SK-N-SH (cell line): ENCODE results near the gene C15orf39. TPM values are rescaled to one million over a fixed set of nuclear protein-coding genes. Genes with fewer than 3 reads are reported as not detected.

ENCODE experiments used
- CTCF ChIA-PET: fragments of 300-600, 350-600 bp; formaldehyde crosslinking; extraction: SDS; loops from one replicate; lab custom pipeline; 2021; lab: Yijun Ruan, JAX
- POLR2A ChIA-PET: fragments of 350-600 bp; sonication (Branson Sonifier 250); formaldehyde crosslinking; extraction: SDS; loops from one replicate; lab custom pipeline; 2020; ENCODE audit warnings: antibody characterized with exemption, inconsistent platforms; lab: Yijun Ruan, JAX
- DNase-seq: peaks from one replicate; pipeline ENCODE4 v3.0.0; 2012
- H2AFZ ChIP-seq: fragments of 200-600 bp; sonication (generic); 2 replicates; pipeline ENCODE4 v1.8.1; 2016; ENCODE audit warnings: antibody characterized with exemption, mild to moderate bottlenecking, low read depth
- H3F3A ChIP-seq: fragments of 200-600 bp; sonication (generic); replicated peaks from 2 replicates; pipeline ENCODE3; 2016; ENCODE audit warnings: antibody characterized with exemption, mild to moderate bottlenecking; ENCODE audit not compliant: insufficient read depth
- H3K27ac ChIP-seq, 2 experiments: fragments of 200-500 bp in 1 of 2; fragments of 200-600 bp in 1 of 2; sonication (Bioruptor generic) in 1 of 2; sonication (generic), shearing (Covaris generic) in 1 of 2; 2 replicates each; pipeline versions ENCODE4 v1.5.1 to v1.6.1; 2014 to 2016; ENCODE audit warnings: low read depth in 2 of 2, inconsistent platforms in 1 of 2, low read length in 1 of 2, mild to moderate bottlenecking in 1 of 2, mixed read lengths in 1 of 2
- H3K27me3 ChIP-seq: fragments of 200-600 bp; sonication (generic), shearing (Covaris generic); 2 replicates; pipeline ENCODE4 v1.6.1; 2016; ENCODE audit warnings: mixed run types; ENCODE audit not compliant: insufficient read depth
- H3K36me3 ChIP-seq, 2 experiments: fragments of 200-500 bp in 1 of 2; fragments of 200-600 bp in 1 of 2; sonication (Bioruptor generic) in 1 of 2; sonication (generic) in 1 of 2; replicated peaks in 1 of 2; 2 replicates each; pipeline versions ENCODE3 to v1.5.1; 2014 to 2016; ENCODE audit warnings: low read length in 1 of 2, mild to moderate bottlenecking in 1 of 2; ENCODE audit not compliant: insufficient read depth in 2 of 2, control insufficient read depth in 1 of 2
- H3K4me1 ChIP-seq, 2 experiments: fragments of 200-500 bp in 1 of 2; fragments of 200-600 bp in 1 of 2; sonication (Bioruptor generic) in 1 of 2; sonication (generic), shearing (Covaris generic) in 1 of 2; 2 replicates each; pipeline versions ENCODE4 v1.5.1 to v1.6.1; 2014 to 2016; ENCODE audit warnings: low read depth in 1 of 2, low read length in 1 of 2, mixed run types in 1 of 2; ENCODE audit not compliant: insufficient read depth in 2 of 2, control insufficient read depth in 1 of 2
- H3K4me2 ChIP-seq: fragments of 200-600 bp; sonication (generic), shearing (Covaris generic); 2 replicates; pipeline ENCODE4 v1.6.1; 2017; ENCODE audit warnings: mixed run types
- H3K4me3 ChIP-seq, 2 experiments: fragments of 200-500 bp in 1 of 2; fragments of 200-600 bp in 1 of 2; sonication (Bioruptor generic) in 1 of 2; sonication (generic), shearing (Covaris generic) in 1 of 2; 2 replicates each; pipeline versions ENCODE4 v1.5.1 to v1.8.1; 2014 to 2016; ENCODE audit warnings: low read depth in 2 of 2, inconsistent platforms in 1 of 2, low read length in 1 of 2, mild to moderate bottlenecking in 1 of 2, mixed read lengths in 1 of 2, moderate library complexity in 1 of 2
- H3K79me2 ChIP-seq: fragments of 200-600 bp; sonication (generic); 2 replicates; pipeline ENCODE4 v1.8.1; 2017; ENCODE audit warnings: mild to moderate bottlenecking; ENCODE audit not compliant: insufficient read depth
- H3K9ac ChIP-seq: fragments of 200-600 bp; sonication (generic); 2 replicates; pipeline ENCODE4 v1.6.1; 2017; ENCODE audit warnings: mixed run types
- H3K9me2 ChIP-seq: fragments of 200-600 bp; sonication (generic); 2 replicates; pipeline ENCODE4 v1.6.1; 2017; ENCODE audit warnings: mixed run types
- H3K9me3 ChIP-seq: fragments of 200-600 bp; sonication (generic); 2 replicates; pipeline ENCODE4 v1.6.1; 2017; ENCODE audit warnings: mixed run types, mild to moderate bottlenecking, moderate library complexity
- H4K20me1 ChIP-seq: fragments of 200-600 bp; sonication (generic); 2 replicates; pipeline ENCODE4 v1.6.1; 2017; ENCODE audit warnings: mild to moderate bottlenecking, mixed run types; ENCODE audit not compliant: insufficient read depth
- CHD2 ChIP-seq: fragments of 150-350 bp; IDR thresholded peaks from 2 replicates; pipeline ENCODE4 v1.6.1; 2018; ENCODE audit warnings: low read length; ENCODE audit not compliant: partially characterized antibody
- FOXJ3 ChIP-seq: sonication (generic); formaldehyde crosslinking; IDR thresholded peaks from 2 replicates; pipeline ENCODE4 v1.5.1; 2020; ENCODE audit warnings: mild to moderate bottlenecking, missing genetic modification reagents
- MXI1 ChIP-seq: IDR thresholded peaks from 2 replicates; pipeline ENCODE4 v1.6.1; 2012; ENCODE audit warnings: mild to moderate bottlenecking, low read depth, low read length, improper control_type of control experiment
- NRF1 ChIP-seq: IDR thresholded peaks from 2 replicates; pipeline ENCODE4 v1.6.1; 2012; ENCODE audit warnings: low read depth, mild to moderate bottlenecking, low read length
- POLR2AphosphoS5 ChIP-seq: IDR thresholded peaks from 2 replicates; pipeline ENCODE4 v1.6.1; 2012; ENCODE audit warnings: low read depth, low read length
- RAD21 ChIP-seq: IDR thresholded peaks from 2 replicates; pipeline ENCODE4 v1.6.1; 2012; ENCODE audit warnings: mild to moderate bottlenecking, low read length
- RCOR1 ChIP-seq: fragments of 150-350 bp; IDR thresholded peaks from 2 replicates; pipeline ENCODE4 v1.6.1; 2017; ENCODE audit warnings: antibody characterized with exemption, low read length
- RFX5 ChIP-seq: IDR thresholded peaks from 2 replicates; pipeline ENCODE4 v1.6.1; 2012; ENCODE audit warnings: mild to moderate bottlenecking, improper control_type of control experiment, low read length
- SMC3 ChIP-seq: IDR thresholded peaks from 2 replicates; pipeline ENCODE4 v1.6.1; 2012; ENCODE audit warnings: low read depth, low read length, improper control_type of control experiment
- TCF12 ChIP-seq: IDR thresholded peaks from 2 replicates; pipeline ENCODE4 v1.4.0; 2012
- YY1 ChIP-seq: IDR thresholded peaks from 2 replicates; pipeline ENCODE4 v1.4.0; 2012; ENCODE audit warnings: low read depth, mild to moderate bottlenecking
- WGBS: methylation state at CpG from one replicate; pipeline ENCODE4 v1.1.6; 2017; ENCODE audit warnings: low lambda C conversion rate; 5-methylcytosine and 5-hydroxymethylcytosine counted together
- polyA plus RNA-seq, 3 experiments: library from polyadenylated mRNA; depleted of rRNA; stranded (reverse); fragments of >200 nt; gene quantifications; 2 replicates each; pipeline ENCODE4 v1.2.3, GENCODE V29; 2012
- TF ChIP-seq, protein P1 (sequence below): fragments of 150-350 bp; IDR thresholded peaks from 2 replicates; pipeline ENCODE4 v1.6.1; 2016; ENCODE audit warnings: mild to moderate bottlenecking, low read depth, low read length
- TF ChIP-seq, protein P2 (sequence below): fragments of 200-600 bp; sonication (generic); IDR thresholded peaks from 2 replicates; pipeline ENCODE4 v1.6.1; 2017; ENCODE audit warnings: antibody characterized with exemption, mild to moderate bottlenecking, moderate library complexity
- TF ChIP-seq, protein P3 (sequence below): IDR thresholded peaks from 2 replicates; pipeline ENCODE4 v1.4.0; 2012; ENCODE audit warnings: low read depth

Gene C15orf39
- polyA plus RNA-seq, 1 of the 3 experiments (the other 2 are of a cell fraction): 2.5 TPM

DNA sequence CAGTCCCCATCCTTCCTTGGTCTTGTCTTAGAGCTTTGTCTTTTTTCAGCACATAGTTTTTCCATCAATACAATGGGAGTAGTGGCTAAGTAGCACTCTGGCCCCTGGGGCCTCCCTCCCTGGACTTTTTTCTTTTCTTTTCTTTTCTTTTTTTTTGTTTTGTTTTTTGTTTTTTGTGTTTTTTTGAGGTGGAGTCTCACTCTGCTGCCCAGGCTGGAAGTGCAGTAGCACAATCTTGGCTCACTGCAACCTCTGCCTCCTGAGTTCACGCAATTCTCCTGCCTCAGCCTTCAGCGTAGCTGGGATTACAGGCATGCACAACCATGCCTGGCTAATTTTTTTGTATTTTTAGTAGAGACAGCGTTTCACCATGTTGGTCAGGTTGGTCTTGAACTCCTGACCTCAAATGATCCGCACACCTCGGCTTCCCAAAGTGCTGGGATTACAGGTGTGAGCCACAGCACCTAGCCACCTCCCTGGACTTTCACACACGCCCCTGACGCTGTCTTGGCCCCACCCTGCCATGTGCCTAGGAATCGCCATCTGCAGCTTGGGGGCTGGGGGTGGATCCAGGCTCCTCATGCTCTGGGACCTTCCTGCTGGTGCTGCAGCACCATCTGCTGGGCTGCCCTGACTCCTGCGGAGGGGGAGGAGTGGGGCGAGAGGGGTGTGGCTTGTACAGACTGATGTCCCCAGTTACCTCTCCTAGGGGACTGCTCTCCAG, 2.8 kb downstream of the C15orf39 start:
- WGBS: 41% methylated on average over 9 of the region's 10 CpGs
- H3F3A ChIP-seq: no peaks in the 10 kb centered on the region
- no peaks in the 10 kb centered on the region for H3K27me3 ChIP-seq
- H3K4me1 ChIP-seq: peaks cover 9 to 26% of the 10 kb centered on the region in 2 experiments; a peak in 1 of 4 replicates
- H2AFZ ChIP-seq: no peak overlapping the region
- POLR2A ChIA-PET: interaction anchor here (0.6 to 1.3 kb wide), 5 partner anchors 174 to 254 kb away, joined by 3 to 8 read pairs (median 3); partner anchors contain the start of gene PPCDC
- H3K9me2 ChIP-seq: no peaks in the 10 kb centered on the region
- peaks cover 6 to 17% of the 10 kb centered on the region in 2 experiments for H3K36me3 ChIP-seq
- no peak overlapping the region for H3K9ac ChIP-seq
- no peak overlapping the region for H3K27ac ChIP-seq
- TF ChIP-seq, protein P1, sequence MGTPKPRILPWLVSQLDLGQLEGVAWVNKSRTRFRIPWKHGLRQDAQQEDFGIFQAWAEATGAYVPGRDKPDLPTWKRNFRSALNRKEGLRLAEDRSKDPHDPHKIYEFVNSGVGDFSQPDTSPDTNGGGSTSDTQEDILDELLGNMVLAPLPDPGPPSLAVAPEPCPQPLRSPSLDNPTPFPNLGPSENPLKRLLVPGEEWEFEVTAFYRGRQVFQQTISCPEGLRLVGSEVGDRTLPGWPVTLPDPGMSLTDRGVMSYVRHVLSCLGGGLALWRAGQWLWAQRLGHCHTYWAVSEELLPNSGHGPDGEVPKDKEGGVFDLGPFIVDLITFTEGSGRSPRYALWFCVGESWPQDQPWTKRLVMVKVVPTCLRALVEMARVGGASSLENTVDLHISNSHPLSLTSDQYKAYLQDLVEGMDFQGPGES: no peak
- TF ChIP-seq CHD2: peak; percentile 77
- TF ChIP-seq TCF12: peak; percentile 33; the same call in 1 of the 2 replicates
- no peak for TF ChIP-seq RFX5
- peak; percentile 98 for TF ChIP-seq RAD21
- peak; percentile 46; the same call in 1 of the 2 replicates for TF ChIP-seq RCOR1
- TF ChIP-seq POLR2AphosphoS5: no peak
- TF ChIP-seq YY1: no peak
- 0 out of 2 replicates have a peak, but pooled peaks have one; percentile 37 for TF ChIP-seq FOXJ3
- 0 out of 2 replicates have a peak, but pooled peaks have one; percentile 10 for TF ChIP-seq NRF1
- peak; percentile 95 for TF ChIP-seq MXI1
- TF ChIP-seq, protein P2, sequence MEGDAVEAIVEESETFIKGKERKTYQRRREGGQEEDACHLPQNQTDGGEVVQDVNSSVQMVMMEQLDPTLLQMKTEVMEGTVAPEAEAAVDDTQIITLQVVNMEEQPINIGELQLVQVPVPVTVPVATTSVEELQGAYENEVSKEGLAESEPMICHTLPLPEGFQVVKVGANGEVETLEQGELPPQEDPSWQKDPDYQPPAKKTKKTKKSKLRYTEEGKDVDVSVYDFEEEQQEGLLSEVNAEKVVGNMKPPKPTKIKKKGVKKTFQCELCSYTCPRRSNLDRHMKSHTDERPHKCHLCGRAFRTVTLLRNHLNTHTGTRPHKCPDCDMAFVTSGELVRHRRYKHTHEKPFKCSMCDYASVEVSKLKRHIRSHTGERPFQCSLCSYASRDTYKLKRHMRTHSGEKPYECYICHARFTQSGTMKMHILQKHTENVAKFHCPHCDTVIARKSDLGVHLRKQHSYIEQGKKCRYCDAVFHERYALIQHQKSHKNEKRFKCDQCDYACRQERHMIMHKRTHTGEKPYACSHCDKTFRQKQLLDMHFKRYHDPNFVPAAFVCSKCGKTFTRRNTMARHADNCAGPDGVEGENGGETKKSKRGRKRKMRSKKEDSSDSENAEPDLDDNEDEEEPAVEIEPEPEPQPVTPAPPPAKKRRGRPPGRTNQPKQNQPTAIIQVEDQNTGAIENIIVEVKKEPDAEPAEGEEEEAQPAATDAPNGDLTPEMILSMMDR: peak; percentile 95
- TF ChIP-seq, protein P3, sequence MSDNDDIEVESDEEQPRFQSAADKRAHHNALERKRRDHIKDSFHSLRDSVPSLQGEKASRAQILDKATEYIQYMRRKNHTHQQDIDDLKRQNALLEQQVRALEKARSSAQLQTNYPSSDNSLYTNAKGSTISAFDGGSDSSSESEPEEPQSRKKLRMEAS: peak; percentile 95
- peak; percentile 99 for TF ChIP-seq SMC3
- peak overlapping the region; percentile 100; the same call in 1 of the 2 replicates for H3K4me2 ChIP-seq
- H3K4me3 ChIP-seq: no peak overlapping the region; a peak in 1 of 4 replicates
- H4K20me1 ChIP-seq: peaks cover 67% of the 10 kb centered on the region
- H3K79me2 ChIP-seq: peaks cover 69% of the 10 kb centered on the region
- DNase-seq: peak; percentile 97
- no peaks in the 10 kb centered on the region for H3K9me3 ChIP-seq
- CTCF ChIA-PET: interaction anchor here (0.6 to 8.1 kb wide), 29 partner anchors 8 to 638 kb away, joined by 3 to 238 read pairs (median 3); partner anchors contain the start of genes FAM219B, PPCDC, RPP25 and SCAMP5
